SK-N-MC (cell line): ENCODE measurements around the gene FBXW7.

Experiments
- EZH2 ChIP-seq: fragments of 200-600 bp; sonication (generic); IDR thresholded peaks from one replicate; pipeline ENCODE4 v1.6.1; 2017; ENCODE audit warnings: antibody characterized with exemption
- POLR2AphosphoS5 ChIP-seq: IDR thresholded peaks from 2 replicates; pipeline ENCODE4 v1.6.1; 2012; ENCODE audit warnings: mild to moderate bottlenecking, low read depth, low read length, borderline replicate concordance

GRCh38 chr4:152369203-152369901 is 166.5 kb downstream of the FBXW7 start:
- no peak for TF ChIP-seq POLR2AphosphoS5
- TF ChIP-seq EZH2 = no peak
